Activated naive CD4-positive, alpha-beta T cell treated with anti-CD3 and anti-CD28 coated beads, Interleukin-2, amount 50 U/mL, for 72 hours (primary cell): ENCODE data around the gene IDH3G. TPM values are rescaled to one million over a fixed set of nuclear protein-coding genes. Genes with fewer than 3 reads are reported as not detected.

Source experiments
- ATAC-seq, 2 donors: fragments of 150-1000 bp; cut with Tn5 transposase; 2 replicates each; pipeline ENCODE4 v1.10.0; 2021; ENCODE audit warnings: mild to moderate bottlenecking in 2 of 2, moderate library complexity in 2 of 2
- DNase-seq, 2 donors: peaks; one replicate each; pipeline ENCODE4 v3.0.0; 2021 to 2022; ENCODE audit warnings: low spot score in 2 of 2
- H3K27ac Mint-ChIP-seq, 2 donors: one replicate each; pipeline ENCODE4 v1.8.0; 2022; ENCODE audit warnings: mild to moderate bottlenecking in 2 of 2, mixed read lengths in 2 of 2
- H3K36me3 Mint-ChIP-seq, 2 donors: one replicate each; pipeline ENCODE4 v1.8.0; 2022; ENCODE audit warnings: mixed read lengths in 2 of 2
- H3K9me3 Mint-ChIP-seq, 2 donors: one replicate each; pipeline ENCODE4 v1.8.0; 2022; ENCODE audit warnings: mixed read lengths in 2 of 2
- total RNA-seq, 2 donors: library from RNA; stranded (reverse); gene quantifications; one replicate each; pipeline ENCODE4 v1.2.3, GENCODE V29; 2022

The IDH3G gene
- total RNA-seq, 2 donors from 2014 or later: 60.8 to 81.7 TPM

GRCh38 chrX:153736071-153736820 is 57.9 kb downstream of the IDH3G start:
- H3K27ac Mint-ChIP-seq: no peak overlapping the region
- DNase-seq: no peak
- H3K9me3 Mint-ChIP-seq: peaks cover 0 to 10% of the 10 kb centered on the region in 2 donors
- no peak for ATAC-seq
- peaks cover 0 to 10% of the 10 kb centered on the region in 2 donors for H3K36me3 Mint-ChIP-seq

Other genes starting within 250 kb of the IDH3G start
- 10 to 100 TPM; 13.0 to 14.0 TPM for gene CCNQ, start 195.2 kb downstream of the IDH3G start, total RNA-seq
- gene DUSP9, start 147.2 kb downstream of the IDH3G start, total RNA-seq: under 1 TPM in 1 of 2 donors, not detected in 1; 0.91 TPM
- 1 to 10 TPM; 1.0 to 2.9 TPM for gene PNCK, start 120.6 kb downstream of the IDH3G start, total RNA-seq
- 1 to 10 TPM in 1 of 2 donors, under 1 TPM in 1; 0.16 to 2.2 TPM for gene SLC6A8, start 106.4 kb downstream of the IDH3G start, total RNA-seq
- gene BCAP31, start 70.0 kb downstream of the IDH3G start, total RNA-seq: 10 to 100 TPM; 67.4 to 92.7 TPM
- gene ABCD1, start 69.5 kb downstream of the IDH3G start, total RNA-seq: 1 to 10 TPM; 5.6 to 6.7 TPM
- 1 to 10 TPM; 1.5 to 3.2 TPM for gene PLXNB3, start 30.1 kb downstream of the IDH3G start, total RNA-seq
- not detected for gene SRPK3, start 13.3 kb downstream of the IDH3G start, total RNA-seq
- 100 to 1,000 TPM; 142 to 156 TPM for gene SSR4, start 293 bp upstream of the IDH3G start, total RNA-seq
- 1 to 10 TPM; 1.2 to 2.5 TPM for gene PDZD4, start 36.2 kb upstream of the IDH3G start, total RNA-seq
- gene L1CAM, start 91.8 kb upstream of the IDH3G start, total RNA-seq: 1 to 10 TPM; 1.1 to 1.8 TPM
- not detected for gene AVPR2, start 110.3 kb upstream of the IDH3G start, total RNA-seq
- 100 to 1,000 TPM in 1 of 2 donors, 10 to 100 TPM in 1; 90.0 to 138 TPM for gene ARHGAP4, start 131.9 kb upstream of the IDH3G start, total RNA-seq
- gene NAA10, start 140.7 kb upstream of the IDH3G start, total RNA-seq: 100 to 1,000 TPM in 1 of 2 donors, 10 to 100 TPM in 1; 97.9 to 129 TPM
- gene RENBP, start 150.3 kb upstream of the IDH3G start, total RNA-seq: 10 to 100 TPM; 14.8 to 16.1 TPM
- 100 to 1,000 TPM in 1 of 2 donors, 10 to 100 TPM in 1; 95.9 to 102 TPM for gene HCFC1, start 177.4 kb upstream of the IDH3G start, total RNA-seq
- 1 to 10 TPM; 5.1 to 6.4 TPM for gene TMEM187, start 178.4 kb upstream of the IDH3G start, total RNA-seq
- 100 to 1,000 TPM; 104 to 123 TPM for gene IRAK1, start 225.5 kb upstream of the IDH3G start, total RNA-seq